Fibroblast of skin of right biceps (primary cell): ENCODE results near the gene GPC6.
A peak's percentile ranks its signal among the peaks of the same experiment; 100 is the strongest.
"Not testable (repeated sequence)": the region's sequence is repeated elsewhere in the genome, so short reads cannot be mapped to it uniquely, and the experiment has no call there.

ENCODE experiments used
- DNase-seq: peaks from one replicate; pipeline ENCODE4 v3.0.0-alpha.2; 2013

The GPC6 gene

GRCh38 chr13:94343687-94344086 lies 1117.1 kb downstream of the GPC6 start:
- DNase-seq, result not testable (repeated sequence)

GRCh38 chr13:94344126-94344818 lies 1117.7 kb downstream of the GPC6 start:
- peak; percentile 77 for DNase-seq

DNA sequence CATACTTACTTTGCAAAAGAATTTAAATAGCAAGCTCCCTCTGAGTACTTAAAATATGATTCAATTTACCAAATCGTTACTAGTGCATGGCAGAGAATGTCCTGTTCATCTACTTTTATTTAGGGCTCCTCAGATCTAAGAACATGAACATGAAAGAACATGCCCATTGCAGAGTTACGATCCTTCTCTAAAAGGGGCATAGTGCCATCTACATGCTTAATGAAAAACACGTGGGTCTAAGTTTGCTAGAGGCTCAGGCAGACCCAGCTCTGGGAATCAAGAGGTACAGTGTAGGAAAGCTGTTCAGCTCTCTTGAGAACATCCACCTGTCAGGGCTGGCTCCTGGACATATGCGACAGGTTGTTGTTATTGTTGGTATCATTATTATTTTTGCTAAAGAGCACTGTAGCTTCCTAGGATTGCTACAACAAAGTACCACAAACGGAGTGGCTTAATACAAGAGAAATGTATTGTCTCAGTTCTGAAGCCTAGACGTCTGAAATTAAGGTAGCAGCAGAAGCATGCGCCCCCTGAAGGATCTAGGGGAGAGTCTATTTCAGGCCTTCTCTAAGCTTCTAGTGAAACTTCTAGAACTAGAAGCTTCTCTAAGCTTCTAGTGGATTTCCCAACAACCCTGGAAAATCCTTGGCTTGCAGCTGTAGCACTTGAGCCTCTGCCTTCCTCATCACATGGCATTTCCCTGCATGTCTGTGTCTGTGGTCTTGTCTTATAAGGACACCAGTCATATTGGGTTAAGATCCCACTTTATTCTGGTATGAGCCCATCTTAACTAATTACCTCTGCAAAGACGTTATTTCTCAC lies 1119.0 kb downstream of the GPC6 start:
- peak; percentile 39 for DNase-seq

- DNase-seq, result no peak
Observed at GRCh38 chr13:94346261-94347019, 1119.8 kb downstream of the GPC6 start.

DNA sequence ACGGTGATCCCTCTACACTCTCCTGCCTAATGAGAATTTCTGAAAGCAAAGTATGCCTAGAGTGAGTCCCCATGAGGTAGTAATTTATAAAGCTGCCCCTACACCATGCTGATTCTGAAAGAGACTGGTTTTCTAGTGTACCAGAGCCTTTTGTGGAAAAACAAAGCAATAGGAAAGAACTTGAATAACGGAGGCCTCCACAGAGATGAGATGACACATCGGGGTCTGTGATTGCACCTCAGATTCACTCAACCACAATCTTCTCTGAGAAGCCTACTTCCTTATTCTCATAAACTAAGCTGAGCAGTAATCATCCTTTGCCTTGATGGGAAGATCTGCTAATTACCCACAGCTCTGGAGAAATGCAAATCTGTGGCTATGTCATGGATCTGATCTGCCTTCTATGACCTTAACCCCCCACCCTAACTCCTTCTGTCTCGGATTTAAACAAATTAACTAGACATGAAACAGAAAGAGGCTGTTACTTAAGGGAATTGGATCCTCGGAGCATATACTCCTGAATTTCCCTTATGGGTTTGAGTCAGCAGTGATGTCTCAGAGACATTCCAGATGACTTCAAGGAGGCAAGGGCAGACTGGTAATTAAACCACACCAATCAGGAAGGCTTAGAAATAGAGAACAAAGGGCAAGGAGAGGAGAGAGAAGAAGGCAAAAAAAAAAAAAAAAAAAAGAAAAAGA lies 1124.8 kb downstream of the GPC6 start:
- DNase-seq, result peak; percentile 91

DNA sequence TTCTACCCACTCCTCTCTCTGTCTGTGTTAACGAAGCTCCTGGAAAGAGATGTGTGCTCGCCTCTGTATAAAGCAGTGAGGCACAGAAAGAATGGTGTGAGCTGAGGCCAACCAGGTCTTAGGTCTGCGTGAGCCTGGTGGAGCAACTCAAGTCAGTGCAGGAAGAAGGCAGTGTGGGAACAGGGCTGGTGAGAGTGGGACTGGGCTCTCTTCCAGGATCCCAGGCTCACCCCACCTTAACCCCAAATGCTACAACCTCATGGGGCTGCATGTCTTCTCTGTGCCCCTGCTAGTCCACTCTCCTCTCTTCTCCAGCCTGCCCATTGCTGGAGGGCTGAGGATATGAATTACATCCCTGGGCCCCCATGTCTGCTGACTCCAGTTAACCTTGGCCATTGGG lies 1125.5 kb downstream of the GPC6 start:
- peak; percentile 60 for DNase-seq

- DNase-seq, result no peak
Observed at GRCh38 chr13:94353167-94353710, 1126.6 kb downstream of the GPC6 start.

DNA sequence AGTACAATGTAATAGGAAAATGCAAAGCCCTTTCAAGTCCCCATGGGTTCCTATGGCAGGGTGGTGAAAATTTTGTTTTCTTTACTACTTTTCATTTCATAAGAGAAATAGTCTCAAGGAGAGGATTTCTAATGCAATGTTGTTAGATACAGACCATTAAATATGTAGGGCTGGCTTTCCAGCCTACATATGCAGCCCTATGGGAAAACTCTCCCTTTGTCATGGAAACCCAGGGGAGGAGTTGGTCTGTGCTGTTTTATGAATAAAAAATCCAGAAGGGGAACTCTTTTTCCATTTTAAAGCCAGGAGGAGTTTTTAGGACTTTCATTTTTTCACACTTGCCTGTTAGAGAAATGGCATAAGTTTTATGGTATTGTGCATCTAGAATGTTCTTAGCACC lies 1133.3 kb downstream of the GPC6 start:
- DNase-seq, result no peak

GRCh38 chr13:94362411-94362909 lies 1135.9 kb downstream of the GPC6 start:
- peak; percentile 89 for DNase-seq

- no peak for DNase-seq
Observed at GRCh38 chr13:94366677-94367076, 1140.1 kb downstream of the GPC6 start.

- DNase-seq, result no peak
Observed at GRCh38 chr13:94369972-94370436, 1143.4 kb downstream of the GPC6 start.

GRCh38 chr13:94371855-94372254 lies 1145.2 kb downstream of the GPC6 start:
- DNase-seq, result no peak

DNA sequence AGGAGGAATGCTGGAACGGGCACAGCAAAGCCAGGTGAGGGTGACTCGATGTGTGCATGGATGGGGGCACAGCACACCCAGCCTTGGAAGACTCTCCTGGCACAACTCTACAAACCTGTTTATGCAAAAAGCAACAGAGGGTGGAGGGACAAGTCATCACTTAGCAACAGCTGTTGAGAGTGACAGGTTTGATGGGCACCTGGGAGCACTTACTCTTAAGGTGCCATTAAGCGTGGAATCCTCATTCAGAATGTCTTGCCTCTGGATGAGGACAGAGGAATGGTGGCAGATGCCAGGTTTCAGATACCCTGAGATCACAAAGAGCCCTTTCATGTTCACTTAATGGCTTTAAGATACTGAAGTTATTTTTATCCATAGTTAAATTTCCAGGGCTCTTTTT lies 1155.9 kb downstream of the GPC6 start:
- DNase-seq, result no peak

DNA sequence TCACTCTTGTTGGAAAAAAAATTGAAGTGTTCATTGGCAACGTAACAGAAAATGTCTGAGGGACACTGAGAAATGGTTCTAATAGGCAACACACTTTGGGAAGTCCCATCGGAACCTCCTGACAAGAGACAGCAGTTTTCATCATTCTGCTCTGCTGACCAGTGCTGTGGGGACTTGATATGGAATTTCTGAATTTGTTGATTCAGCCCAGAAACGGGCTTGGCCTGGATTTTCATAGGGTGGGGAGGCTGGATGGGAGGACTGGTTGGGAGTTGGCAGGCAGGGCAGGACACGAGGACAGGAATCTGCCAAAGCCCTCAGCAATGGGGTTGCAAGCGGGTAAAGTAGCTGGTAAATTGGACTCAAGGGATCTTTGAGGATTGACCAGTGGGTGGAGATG lies 1156.4 kb downstream of the GPC6 start:
- DNase-seq, result no peak

GRCh38 chr13:94384231-94384905 lies 1157.8 kb downstream of the GPC6 start:
- DNase-seq, result no peak

GRCh38 chr13:94387047-94387446 lies 1160.4 kb downstream of the GPC6 start:
- no peak for DNase-seq

DNA sequence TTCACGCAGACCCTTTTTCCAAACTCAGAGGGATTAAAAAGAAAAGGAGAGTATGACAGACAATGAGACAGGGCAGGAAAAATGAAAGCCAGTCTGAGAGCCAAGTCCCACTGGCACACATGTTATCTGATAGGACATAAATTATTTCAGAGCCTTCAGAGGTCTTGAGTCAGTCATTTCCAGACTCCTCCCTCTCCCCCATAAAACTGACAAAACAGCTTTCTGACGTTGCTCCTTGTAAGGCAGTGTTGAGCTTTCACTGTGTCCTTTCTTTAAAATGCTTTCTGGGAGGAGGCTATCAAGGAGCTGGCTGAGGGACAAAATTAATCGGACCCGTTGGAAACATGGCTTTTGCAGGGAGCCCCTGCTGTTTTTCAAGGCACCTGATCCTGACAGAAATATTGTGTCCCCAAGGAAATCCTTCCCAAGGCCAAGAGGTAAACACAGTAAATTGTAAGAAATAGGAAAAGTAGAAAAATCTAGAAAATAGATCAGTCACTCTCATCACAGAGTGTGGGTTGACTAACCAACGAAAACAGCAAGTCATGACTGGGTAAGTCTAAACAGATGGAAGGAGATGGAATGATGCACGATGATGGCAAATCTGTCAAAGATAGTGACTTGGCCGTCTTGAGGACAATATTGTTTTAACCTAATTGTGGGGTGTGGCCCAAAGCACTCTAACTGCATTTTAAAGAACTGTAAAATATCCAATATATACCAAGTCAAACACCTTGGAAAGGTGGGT lies 1163.2 kb downstream of the GPC6 start:
- DNase-seq, result peak; percentile 42

DNA sequence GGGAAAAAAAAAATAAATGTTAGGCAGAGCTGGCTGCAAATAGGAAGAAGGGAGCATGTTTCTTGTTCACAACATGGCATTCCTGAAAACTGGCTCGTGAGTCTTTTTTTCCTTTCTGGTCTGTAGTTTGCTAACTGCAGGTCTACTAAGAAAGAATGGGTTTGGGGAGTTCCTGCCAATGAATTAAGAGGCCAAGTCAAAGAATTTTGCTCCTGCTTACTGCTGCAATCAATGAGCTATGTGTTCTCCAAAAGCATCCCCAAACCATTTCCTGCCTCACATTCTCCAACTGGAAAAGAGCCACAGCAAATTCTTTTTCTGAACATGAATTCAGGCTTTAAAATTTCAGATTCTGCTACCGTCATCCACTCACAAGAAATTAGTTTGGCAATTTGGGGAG lies 1164.3 kb downstream of the GPC6 start:
- peak; percentile 44 for DNase-seq

DNA sequence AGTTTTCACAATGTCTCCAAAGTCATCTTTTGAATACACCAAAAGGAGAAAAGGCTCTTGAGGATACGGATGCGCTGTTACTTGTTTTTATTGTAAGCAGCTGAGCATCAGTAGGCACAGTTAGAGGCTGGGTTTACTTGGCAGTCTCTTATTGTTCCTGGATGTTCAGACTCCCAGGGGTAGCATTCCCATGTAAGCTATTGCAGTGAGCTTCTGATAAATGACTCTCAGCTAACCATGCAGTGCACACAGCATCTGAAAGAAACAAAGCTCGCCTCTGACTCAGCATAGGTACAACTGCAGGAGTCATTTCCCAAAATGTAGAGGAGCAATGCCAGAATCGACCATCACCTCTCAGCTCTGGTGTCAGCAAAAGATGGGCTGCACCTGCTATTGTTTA lies 1168.1 kb downstream of the GPC6 start:
- DNase-seq, result no peak

DNA sequence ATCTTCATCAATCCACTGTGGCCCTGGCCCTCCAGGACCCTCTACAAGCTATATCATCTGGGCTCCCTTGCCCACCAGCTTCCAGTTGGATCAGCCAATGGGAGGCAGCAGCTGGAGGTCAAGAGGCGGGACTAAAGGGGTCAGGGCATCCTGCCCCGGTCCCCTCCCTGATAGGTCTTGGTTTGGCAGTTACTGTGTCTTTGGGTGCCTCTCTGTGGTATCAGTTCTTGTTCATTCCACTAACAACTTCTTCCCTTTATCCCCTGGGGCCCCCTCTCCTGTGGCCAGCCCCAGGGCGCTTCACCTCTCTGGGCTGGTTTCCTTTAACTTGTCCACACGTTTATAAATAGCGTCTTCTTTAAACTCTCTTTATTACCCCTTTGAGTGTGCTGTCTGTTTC lies 1169.3 kb downstream of the GPC6 start:
- DNase-seq, result no peak

- no peak for DNase-seq
Observed at GRCh38 chr13:94399812-94400211, 1173.2 kb downstream of the GPC6 start.
